ENCODE data around the gene THEM5.

DNA sequence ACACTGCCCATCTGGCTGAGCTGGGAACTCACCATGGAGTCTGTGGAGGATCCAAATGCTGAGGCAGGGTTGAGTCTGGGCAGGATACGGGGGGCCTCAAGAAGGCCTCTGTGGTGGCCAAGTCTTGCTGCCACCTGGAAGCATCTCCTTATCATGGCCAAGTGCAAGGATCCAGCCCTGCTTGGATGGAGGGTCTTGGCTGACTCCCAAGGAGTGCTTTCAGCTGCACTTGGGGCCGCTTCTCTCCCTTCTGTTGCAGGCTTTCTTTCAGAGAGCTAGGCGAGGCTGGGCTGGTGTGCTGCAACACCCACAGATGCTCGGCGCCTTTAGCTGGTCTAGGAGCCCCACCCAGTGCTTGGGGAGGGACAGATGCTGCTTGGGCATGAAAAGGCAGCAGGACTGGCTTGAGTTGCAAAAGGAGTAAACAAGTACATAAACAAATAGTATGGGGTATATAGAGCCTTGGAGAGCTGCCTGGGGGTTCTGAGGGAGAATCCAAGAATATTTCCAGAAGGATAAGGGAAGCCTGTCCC, at the start of gene THEM5:
- TF ChIP-seq, protein P1, sequence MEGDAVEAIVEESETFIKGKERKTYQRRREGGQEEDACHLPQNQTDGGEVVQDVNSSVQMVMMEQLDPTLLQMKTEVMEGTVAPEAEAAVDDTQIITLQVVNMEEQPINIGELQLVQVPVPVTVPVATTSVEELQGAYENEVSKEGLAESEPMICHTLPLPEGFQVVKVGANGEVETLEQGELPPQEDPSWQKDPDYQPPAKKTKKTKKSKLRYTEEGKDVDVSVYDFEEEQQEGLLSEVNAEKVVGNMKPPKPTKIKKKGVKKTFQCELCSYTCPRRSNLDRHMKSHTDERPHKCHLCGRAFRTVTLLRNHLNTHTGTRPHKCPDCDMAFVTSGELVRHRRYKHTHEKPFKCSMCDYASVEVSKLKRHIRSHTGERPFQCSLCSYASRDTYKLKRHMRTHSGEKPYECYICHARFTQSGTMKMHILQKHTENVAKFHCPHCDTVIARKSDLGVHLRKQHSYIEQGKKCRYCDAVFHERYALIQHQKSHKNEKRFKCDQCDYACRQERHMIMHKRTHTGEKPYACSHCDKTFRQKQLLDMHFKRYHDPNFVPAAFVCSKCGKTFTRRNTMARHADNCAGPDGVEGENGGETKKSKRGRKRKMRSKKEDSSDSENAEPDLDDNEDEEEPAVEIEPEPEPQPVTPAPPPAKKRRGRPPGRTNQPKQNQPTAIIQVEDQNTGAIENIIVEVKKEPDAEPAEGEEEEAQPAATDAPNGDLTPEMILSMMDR (conservative IDR thresholded peaks at IDR 0.05): no peak
- TF ChIP-seq EZH2 (IDR thresholded peaks at IDR 0.05; ENCODE audit: low read depth): no peak

All from PC-9 (cell line).